Breast epithelium (tissue), 3 donors: Measurements from ENCODE around the gene VWC2.

Experiments used
- CTCF ChIP-seq, 3 donors: fragments of 450-650 bp; IDR thresholded peaks; one replicate each; pipeline ENCODE4 v1.5.1; 2016 to 2017; ENCODE audit warnings: antibody characterized with exemption in 3 of 3, mild to moderate bottlenecking in 3 of 3, moderate library complexity in 3 of 3
- POLR2A ChIP-seq: fragments of 450-650 bp; IDR thresholded peaks from one replicate; pipeline ENCODE4 v1.6.1; 2016; ENCODE audit warnings: antibody characterized with exemption, mild to moderate bottlenecking, moderate library complexity

GRCh38 chr7:49775949-49776443 is 2.6 kb downstream of the VWC2 start:
- no peak for TF ChIP-seq CTCF (IDR thresholded peaks at IDR 0.05)
- TF ChIP-seq POLR2A = no peak
